ENCODE measurements around the gene IQSEC1. TPM values are rescaled to one million over a fixed set of nuclear protein-coding genes. Genes with fewer than 3 reads are reported as not detected.

IQSEC1 gene
- total RNA-seq, 1 donor from 2014 or later: 70.1 TPM

DNA sequence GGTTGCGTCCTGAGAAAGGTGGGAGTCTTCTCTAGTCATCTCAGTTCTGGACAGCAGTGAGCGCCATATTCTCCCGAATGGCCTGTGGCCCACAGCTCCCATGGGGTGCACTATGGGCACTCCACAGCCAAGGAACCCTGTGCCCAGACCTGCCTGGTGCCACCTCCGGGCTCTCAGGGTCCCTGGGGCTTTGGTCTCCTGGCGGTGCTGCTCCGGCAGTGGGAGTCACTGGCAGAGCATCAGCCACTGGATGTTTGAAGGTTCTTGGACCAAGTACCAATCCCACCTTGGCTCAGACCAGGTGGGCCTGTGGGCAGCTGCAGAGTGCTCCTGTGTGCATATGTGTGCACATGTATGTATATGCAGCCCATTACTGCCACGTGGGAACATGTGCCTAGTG lies 163.5 kb downstream of the IQSEC1 start:
- DNase-seq (ENCODE audit: low spot score): no peak

DNA sequence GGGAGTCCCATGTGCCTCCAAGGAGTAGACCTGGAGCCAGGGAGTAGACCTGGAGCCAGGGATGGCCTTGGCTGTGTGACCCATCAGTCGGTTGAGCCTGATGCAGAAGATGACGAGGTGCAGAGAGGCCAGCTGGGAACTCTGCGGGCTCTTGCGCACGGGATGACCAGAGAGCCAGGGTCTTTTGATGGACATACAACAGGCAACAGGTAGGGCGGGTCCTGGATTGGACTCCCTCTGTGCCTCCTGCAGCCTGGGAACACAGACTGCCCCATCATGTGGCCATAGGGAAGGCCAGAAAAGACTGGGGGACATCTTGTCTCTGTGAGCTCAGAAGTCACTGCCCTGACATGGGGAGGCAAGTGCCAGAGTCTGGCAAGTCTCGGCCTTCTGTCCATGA lies 164.4 kb downstream of the IQSEC1 start:
- DNase-seq (ENCODE audit: low spot score): no peak

DNA sequence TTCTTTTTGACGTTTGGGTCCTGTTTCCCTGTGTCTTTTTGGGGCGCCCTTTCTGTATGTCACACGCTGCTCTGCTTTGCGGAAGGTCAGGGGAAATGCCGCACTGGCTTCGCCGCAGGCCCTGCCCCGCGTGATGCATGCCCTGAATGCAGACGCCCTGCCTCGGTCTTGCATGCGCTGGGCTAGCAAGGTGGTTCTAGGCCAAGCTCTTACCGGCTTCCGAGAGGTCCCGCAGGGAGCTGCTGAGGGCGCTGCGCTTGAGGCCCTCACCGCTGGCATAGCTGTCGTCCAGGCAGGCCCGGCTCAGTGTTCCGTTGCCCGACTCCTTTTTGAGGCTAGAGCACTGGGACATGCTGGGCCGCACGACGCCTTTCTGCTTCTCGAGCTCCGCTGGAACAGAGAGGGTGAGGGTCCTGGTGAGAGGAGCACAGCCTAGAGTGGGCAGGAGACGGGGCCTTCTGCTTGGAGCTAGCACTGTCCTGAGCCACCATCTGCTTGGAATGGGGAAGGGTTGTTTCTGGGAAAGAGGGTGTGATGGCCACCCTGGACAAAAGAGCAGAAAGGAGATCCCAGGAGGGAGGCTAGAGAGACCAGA lies 165.0 kb downstream of the IQSEC1 start:
- DNase-seq (ENCODE audit: low spot score): no peak

DNA sequence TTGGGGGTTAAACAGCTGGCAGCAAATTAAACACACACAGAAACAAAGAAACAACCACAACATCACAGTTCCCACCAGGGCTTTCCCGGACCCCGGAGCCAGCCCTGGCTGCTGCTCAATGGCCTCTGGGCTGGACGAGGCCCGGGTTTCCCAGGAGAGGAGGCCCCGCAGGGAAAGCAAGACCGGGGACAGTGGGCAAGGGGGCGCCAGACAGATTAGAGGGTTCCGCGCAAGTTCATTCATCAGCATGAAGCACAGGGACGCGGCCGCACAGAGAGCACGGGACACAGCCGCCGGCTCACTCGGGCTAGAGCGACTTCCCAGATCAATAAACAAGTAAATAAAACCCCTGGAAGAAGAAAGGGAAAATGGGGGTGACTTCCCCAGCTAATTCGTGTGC lies 165.5 kb downstream of the IQSEC1 start:
- no peak for DNase-seq (ENCODE audit: low spot score)

DNA sequence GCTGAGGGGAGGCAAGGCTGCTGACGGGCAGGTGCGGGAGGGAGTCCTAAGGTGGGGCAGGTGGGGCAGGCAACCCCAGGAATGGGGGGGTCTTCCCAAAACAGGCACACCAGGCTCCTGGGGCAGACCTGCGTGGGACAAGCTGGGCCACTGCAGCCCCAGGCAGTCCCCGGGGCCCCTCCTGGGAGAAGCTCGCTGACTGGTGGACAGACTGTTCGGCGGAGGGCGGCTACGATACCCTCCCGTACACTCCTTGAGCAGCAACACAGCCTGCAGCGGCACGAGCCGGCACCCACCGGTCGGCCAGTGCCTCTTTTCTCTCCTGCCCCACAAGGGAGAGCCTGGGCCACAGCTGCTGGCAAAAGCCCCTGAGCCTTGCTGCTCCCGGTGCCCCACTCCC lies 165.9 kb downstream of the IQSEC1 start:
- DNase-seq (ENCODE audit: low spot score): no peak

DNA sequence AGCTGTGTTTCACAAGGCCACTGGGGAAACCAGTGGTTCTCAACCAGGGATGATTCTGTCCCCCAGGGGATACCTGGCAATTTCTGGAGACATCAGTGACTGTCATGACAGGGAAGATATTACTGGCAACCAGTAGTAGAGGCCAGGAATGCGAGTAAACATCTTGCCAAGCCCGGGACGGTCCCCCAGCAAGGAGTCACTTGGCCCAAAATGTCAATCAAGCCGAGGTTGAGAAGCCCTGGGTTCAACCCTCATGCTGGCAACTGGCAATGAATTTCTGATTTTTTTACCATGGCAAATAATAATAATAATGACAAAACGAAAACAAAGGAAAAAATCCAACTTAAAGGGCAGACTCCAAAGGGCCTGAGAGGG lies 166.3 kb downstream of the IQSEC1 start:
- DNase-seq (ENCODE audit: low spot score): no peak

DNA sequence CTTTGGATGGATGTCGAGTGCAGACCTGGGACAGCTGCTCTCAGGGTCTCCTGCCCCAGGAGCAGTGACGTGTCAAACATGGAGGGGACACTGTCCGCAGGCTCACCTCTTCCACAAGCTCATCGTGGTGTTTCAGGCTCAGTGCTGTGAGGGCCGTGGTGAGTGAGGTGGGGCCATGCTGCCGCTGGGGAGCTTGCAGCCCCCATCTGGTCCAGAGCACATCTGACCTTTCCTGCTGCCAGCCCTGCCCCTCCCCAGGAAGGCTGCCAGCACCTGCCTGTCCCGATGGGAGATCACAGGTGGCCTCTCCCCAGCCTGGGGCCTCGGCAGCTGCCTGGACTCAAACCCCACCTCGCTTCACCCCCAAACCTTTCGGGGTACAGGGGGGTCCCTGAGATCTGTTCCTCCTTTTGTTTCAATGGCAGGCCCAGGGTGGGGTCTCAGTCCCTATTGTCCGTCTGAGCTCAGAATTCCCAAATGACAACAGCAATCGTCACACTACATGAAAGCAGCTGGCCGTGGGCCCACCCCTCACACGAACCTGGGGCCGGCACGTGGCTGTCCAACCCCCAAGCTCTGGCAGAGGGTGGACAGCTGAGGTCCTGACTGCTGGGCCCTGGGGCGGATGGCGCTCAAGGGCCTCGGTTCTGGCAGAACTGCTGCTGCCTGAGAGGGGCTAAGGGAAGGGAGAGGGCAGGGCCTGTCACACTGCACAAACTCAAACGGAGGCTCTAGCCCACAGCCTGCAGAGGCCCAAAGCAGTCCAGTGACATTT lies 166.9 kb downstream of the IQSEC1 start:
- DNase-seq (ENCODE audit: low spot score): no peak

DNA sequence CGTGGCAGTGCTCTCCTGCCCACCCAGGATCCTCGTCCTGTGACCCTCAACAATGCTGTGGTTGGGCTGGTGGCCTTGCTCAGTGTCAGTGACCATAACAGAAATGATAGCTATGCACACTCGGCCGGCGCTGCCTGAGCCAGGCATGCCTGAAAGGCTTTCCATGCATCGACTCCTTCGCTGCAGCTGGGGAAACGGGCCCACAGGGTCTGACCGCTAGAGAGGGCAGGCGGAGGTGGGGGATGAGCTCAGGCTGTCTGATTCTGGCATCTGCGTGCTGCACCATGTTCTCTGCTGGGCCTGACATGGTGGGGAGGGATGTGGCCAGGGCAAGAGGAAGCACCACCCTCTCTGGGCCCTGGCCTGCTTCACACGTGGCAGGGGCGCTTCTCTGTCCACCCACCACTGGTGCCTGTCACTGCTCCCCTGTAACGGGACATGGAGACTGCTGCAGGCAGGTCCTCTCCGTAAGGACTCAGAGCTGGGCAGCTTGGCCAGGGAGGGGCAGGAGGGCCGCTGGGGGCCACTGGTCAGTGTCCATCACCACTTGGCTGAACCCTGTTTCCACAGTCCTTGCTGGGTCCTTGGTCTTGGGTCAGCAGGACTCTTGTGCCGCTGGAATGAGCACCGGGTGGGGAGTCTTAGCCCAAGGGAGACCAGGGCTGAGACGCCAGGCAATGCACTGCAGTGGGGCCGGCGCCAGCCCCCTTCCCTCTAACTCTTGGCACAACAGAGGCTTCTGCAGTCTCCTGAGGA lies 167.7 kb downstream of the IQSEC1 start:
- DNase-seq (ENCODE audit: low spot score): no peak

DNA sequence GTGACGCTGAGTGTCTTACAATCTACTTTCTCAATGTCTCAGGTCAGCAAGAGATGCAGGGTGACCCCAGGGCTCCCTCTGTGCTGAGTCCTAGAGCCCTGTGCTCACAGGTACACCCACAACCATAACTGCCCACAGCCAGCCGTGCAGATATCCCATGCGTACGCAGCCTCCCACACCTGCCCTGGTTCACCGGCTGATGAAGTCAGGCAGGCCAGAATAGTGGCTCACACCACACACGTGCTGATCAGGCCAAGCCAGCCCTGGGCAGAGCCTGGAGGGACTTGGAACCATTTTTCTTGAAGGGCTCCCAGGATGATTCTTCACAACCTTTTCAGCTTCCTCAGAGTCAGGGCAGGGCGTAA lies 168.3 kb downstream of the IQSEC1 start:
- no peak for DNase-seq (ENCODE audit: low spot score)

DNA sequence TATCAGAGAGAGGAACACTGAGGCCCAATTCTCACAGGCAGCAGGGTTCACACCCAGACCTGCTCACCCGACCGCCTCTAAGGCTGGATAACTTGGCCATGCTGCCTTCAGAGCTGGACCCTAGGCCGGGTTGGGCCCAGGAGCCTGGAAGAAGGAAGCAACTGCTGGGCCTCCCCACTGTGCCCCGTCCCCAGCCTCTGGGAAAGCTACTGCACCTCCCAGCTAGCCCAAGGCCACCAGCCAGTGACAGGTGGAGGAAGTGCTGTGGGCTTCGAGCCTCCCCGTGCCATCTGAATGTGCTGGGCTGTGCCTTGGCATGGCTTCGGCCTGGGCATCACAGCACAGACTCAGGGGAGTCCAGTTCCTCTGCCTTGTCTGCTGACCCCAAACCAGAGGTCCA lies 169.3 kb downstream of the IQSEC1 start:
- DNase-seq (ENCODE audit: low spot score): no peak

DNA sequence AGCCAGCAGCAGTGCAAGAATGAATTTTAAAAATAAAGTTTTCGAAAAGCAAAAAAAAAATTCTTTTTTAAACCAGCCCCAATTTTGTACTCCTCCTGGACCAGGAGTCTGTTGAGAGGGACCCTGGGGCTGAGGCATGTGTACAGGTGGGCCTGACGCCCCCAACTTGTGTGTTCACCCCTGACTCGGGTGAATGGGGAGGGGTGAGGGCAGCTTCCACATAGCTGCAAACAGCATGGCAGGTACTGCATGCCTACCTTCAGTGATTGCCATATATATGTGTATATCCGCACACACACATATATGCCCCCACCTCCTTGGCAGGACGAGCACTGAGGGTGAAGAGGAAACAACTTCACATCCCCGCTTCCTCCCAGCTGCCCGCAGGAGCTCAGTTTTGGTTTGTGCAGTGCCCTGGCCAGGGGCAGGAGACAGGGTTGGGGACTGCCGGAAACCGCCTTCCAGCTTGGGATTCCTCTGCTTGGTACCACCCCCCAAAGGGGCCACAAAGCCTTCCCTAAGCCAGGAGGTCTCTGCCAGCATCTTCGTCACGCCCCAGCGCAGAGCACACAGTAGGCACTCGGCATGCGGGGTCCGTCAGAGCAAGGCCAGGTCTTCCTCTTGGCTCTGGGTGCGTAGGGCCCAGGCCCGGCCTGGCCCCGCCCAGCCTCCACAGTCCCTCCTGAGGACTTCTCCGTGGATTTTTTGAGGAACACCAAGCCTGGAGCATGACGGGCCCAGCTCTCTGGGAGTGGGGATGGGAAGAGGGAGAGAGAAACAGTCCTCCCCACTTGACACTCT lies 170.0 kb downstream of the IQSEC1 start:
- DNase-seq (ENCODE audit: low spot score): no peak

DNA sequence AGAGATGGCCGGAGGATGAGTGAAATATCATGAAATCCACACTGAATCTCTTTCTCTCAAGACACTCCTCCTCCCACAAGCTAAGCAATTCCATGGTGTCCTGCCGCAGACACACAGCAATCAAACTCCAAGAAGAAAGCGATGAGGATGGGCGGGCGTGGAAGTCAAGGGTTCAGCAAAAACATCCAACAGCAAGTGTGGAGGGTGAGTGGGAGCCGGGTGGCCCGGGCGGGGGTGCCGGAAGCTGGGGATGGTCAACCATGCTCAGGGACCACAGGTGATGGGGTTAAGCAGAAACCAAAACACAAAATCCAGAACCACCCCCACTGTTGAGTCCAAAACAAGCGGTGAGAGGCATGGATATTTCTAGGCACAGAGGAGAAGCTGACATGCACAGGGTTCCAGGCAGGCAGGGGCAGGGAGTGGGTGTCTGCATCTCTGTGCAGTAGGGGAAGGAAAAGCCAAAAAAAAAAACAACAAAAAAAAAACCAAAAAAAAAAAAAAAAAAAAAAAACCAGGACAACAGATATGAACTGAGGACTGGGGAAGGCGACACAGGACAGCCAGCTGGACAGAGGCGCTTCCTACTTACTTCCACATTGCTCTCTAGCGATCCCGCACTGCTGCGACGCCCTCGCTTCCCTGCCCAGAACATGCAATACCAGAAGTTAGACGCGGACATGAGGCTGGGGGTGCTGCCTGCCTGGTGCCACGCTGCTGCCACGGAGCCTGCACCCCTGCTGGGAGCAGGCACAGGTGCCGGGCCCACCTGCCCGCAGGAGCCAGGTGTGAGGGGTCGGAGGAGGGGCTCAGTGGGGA lies 170.8 kb downstream of the IQSEC1 start:
- DNase-seq (ENCODE audit: low spot score): no peak

DNA sequence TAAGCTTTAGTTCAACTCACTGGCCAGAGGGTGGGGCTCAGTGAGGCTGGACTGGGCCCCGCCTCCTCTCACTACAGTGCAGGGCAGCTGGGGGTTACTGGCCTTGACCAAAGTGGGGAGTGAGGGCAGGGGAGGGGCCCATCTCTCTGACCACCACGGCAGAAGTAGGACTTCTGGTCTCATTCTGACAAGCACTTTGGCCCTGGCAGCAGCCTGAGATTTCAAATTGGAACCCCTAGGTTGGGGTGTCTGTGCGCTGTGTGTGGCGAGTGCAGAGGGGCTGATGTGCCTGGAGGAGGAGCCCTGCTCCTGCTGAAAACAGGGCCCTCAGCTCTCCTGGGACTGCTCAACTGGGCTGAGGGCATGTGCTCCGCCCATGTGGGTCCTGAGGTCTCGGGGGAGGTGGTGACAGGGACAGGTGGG lies 171.6 kb downstream of the IQSEC1 start:
- DNase-seq (ENCODE audit: low spot score): no peak

DNA sequence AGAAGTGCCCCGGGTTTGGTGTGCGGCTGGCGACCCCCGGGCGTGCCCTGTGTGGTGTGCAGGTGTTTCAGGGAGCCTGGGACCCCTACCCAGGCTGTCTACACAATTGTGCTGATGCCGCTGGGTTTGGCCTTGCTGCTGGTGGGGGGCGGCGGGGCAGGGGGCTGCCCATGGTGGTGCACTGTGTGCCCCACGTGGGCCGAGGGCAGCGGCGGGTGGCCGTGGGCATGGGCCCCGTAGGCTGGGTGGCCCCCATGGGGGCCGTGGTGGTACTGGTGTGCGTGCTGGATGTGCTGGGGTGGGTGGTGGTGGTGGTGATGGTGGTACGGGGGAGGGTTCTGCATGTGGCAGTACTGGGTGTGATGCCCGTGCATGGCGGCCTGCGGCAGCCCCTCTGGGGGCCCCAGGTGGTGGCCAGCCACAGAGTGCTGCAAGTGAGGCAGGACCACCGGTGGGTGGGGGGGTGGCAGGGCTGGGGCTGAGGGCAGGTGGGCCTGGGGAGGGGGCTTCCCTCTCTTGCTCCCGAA lies 172.3 kb downstream of the IQSEC1 start:
- DNase-seq (ENCODE audit: low spot score): no peak

DNA sequence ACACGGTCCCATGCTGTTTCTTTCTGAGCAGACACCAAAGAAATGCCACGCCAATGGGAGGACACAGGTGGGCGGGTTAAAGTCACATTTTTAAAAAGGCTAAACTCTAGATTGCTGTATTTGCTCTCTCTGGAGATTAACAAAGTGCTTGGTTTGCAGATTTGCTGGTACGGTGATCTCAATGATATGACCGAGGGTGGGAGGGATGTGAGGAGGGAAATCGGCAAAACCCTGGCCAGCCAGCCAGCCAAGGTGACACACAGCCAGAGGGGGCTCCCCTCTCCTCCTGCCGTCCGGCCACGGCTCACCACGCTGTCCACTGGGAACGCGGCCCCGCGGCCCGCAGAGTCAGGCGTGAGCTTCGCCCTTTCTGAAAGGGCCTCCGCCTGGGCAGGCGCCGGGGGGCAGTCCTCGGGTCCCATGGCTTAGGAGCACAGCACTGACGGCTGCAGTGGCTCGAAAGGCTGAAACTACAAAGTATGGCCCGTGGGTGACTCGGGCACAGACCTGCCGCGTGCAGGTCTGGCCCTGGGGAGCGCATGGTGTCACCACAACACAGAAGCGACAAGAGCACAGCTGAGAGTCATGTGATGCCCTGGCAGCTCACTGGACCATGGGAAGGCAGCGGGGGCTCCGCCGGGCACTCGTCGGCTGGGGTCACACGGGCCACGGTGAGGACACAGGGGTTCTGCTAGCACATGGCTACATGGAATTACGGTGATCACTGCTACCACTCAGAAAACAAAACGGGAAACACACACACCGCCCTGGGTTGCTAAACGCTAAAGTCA lies 174.1 kb downstream of the IQSEC1 start:
- no peak for DNase-seq (ENCODE audit: low spot score)

DNA sequence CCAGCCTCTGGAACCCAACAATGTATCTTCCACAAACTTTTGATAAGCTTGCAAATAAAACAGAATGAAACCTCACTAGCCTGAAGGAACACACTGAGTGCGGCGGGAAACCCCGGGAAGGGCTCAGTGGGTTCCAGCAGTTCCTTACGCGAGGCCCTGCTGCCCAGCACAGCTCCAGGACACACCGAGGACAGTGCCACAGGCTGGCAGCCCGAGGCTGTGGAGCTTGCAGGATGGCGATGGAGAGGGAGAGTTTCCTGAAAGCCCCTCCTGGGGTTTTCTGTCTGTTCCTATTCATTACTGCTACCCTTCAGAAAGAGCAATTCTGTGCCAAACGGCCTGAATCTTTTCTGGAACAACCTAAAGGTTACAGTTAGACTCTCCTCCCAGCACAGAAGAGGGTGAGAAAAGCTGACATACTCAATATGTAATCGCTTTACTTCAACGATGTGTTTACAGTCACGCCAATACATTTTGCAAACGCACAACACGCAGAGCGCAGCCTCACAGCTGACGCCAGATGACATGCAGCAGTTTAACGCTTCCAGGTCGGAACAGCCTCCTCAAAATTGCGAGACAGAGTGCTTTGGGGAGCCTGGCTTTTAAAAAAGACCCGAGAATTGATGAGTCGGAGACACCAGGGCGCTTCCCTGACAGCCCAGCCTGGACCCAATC lies 174.8 kb downstream of the IQSEC1 start:
- DNase-seq (ENCODE audit: low spot score): no peak

DNA sequence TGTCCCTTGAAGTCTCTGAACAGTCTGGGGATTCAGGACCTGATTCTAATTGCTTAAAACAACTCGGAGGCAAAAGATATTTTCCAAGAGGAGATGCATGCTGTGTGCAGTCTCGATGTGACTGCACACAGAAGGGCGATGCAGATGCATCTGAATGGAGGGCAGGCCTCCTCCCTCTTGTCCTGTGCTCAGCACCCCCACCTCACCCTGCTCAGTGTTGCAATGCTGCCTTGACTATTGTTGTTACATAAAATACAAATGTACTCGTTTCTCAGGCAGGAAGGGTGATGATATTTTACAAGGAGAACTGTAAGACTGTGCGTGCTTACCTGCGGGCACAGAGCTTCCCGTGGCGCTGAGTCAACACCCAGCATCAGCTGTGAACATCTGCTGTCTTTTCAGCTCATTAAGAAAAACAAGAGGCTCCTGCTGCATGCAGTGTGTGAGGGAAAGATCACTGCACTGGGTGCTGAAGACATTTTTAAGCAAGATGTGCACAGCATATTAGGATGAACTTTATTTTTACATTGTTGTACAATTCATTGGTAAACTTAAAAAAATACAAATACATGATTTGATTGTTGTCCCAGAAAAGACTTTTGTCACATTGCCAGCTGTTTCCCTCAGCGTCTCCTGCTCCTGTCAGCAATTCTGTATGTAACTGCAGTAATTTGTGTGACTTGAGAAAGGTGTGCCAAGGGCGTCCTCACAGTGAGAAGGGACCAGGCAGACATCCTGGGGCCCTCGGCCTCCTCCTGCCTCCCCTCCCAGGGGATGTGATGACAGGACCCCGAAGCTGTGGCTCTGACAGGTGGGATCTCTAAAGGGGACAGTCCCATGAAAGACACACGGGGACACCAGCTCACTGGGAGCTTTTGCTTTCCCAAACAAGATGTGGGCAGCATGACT lies 175.6 kb downstream of the IQSEC1 start:
- no peak for DNase-seq (ENCODE audit: low spot score)
